ENCODE measurements around the gene MYH9.

Gene MYH9

DNA sequence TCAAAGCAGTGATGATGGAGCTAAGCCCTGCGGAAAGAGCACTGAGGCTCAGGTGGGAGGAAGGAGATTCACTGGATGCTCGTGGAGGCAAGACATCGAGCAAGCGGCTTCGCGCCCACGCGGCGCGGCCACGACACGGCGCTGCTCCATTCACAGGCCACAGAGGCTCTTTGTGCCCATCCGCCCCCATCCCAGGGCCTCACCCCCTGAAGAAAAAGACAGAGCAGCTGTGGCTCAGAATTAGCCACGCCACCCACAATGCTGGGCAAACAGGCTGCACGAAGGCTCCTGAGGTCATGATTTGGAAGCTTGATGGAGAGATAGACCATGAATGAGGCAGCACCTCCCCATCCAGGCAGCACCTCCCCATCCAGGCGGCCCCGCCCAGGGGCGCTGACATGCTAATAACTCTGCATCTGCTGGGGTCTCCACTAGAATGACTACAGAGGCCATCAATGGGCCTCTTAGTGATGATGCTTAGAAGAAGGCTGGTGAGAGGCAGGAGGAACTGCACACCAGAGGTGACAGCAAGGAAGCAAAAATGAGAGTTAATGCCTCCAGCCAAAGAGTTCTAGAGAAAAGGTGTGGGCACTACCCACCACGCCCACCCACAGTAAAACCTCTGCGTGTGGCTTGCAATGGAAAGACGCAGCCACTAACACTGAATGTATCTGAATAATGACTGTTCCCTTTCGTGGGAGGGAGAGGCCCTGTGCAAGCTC, 43.5 kb downstream of the MYH9 start:
- DNase-seq: no peak

DNA sequence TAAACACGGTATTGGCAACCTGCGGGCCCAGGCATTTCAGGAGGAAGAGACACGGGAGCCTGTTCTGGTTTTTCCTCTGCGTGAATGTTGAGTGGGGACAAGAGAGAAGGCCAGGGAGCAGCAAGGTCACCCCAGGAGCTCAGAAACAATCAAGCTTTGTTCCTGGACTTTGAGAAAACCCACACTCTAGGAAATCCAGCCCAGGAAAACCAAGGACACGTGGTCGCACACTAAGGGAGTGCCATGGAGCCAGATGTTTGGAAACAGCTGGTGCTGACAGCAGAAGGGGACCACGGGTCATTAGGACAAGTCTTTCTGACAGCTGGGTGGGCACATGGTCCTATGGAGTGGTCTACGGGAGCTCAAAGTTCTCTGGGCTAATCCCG, 44.1 kb downstream of the MYH9 start:
- DNase-seq: no peak

DNA sequence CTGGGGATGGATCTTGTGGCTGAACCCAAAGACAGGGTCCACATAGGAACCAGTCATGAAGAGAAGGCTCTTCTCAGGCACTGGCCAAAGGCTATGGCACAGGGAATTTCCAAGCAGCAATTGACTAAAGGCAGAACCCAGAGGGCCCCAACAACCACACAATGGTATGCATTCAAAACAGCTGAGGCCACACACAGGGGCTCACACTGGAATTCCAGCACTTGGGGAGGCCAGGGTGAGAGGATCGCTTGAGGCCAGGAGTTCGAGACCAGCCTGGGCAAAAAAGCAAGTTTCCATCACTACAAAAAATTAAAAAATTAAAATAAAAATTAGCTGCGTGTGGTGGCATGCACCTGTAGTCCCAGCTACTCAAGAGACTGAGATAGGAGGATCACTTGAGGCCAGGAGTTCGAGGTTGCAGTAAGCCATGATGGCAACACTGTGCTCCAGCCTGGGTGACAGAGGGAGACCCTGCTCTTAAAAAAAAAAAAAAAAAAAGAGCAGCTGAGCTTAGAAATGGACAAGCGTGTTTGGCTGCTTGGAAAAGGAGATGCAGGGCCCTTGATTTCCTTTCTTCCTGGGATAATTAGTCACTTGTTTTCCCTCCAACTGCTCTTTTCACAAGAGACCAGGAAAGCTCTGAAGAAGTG, 44.6 kb downstream of the MYH9 start:
- no peak for DNase-seq

- DNase-seq: no peak
Observed at GRCh38 chr22:36341640-36342041, 46.1 kb downstream of the MYH9 start.

GRCh38 chr22:36340621-36341020, 47.1 kb downstream of the MYH9 start:
- no peak for DNase-seq

DNA sequence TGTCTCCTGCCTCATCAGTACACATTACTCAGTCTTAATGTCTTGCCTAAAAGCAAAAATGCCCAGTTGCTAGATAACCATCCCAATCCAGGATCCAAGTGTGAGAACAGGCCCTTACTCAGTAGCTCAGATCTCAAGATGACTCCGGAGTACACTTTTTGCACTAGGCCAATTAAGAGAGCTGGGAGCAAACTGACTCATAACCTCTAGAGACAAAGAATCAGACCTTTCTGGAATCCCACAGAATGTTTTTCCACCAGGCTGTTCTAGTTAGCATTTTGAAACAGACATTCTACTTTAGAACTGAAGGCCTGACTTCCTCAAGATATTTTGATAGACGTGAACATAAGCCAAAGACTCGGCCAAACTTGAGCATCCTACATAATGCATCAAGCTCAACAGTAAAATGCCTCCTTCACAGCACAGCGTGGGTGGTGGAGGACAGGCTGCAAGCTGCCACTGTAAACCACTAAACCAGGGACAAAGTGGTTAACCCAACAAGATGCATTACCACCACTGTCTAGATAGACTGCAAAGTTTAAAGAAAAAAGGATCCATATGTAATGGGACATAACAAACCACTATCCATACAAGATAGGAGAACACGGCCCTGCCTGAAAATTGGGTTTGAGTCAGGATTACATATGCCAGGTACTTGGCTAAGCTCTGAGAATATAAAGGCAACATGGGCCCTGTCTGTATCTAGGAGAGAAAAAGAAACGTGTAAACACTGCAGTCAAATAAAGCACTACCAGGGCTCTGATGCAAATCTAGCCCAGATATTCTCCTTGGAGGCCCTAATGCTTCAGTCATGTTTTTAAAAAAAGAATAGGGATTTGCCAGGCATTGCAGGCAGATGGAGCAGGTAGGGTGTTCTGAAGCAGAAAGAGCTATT, 48.3 kb downstream of the MYH9 start:
- DNase-seq: no peak

DNA sequence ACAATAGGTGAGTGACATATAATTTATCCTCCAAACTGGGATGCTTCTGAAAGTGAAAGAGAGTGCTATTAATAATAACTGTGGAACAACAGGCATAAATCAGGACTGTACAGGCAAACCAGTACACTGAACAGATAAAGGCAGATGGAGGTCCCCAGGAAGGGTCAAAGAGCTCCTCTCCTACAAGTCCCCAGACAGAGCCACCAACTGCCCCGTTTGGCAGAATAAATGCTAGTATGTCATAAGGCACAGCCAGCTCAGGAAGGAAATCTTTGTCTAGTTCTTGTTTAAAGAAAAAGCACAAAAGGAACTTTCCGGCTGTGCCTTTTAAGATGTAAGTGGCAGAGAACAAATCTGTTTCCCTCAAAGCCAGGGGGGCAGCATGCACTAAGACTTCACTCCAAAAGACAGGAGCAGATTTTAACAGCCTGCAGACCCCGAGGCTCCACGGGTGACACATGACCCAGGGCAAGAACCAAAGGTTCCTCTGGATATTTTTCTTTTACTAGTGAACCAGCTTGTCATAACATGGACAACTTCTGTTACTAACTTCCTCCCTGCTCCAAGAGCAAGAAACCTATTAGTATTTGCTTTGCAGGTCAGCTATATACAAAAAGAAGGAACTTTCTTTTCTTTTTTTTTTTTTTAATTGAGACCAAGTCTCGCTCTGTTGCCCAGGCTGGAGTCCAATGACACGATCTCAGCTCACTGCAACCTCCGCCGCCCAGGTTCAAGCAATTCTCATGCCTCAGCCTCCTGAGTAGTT, 50.2 kb downstream of the MYH9 start:
- DNase-seq: no peak

DNA sequence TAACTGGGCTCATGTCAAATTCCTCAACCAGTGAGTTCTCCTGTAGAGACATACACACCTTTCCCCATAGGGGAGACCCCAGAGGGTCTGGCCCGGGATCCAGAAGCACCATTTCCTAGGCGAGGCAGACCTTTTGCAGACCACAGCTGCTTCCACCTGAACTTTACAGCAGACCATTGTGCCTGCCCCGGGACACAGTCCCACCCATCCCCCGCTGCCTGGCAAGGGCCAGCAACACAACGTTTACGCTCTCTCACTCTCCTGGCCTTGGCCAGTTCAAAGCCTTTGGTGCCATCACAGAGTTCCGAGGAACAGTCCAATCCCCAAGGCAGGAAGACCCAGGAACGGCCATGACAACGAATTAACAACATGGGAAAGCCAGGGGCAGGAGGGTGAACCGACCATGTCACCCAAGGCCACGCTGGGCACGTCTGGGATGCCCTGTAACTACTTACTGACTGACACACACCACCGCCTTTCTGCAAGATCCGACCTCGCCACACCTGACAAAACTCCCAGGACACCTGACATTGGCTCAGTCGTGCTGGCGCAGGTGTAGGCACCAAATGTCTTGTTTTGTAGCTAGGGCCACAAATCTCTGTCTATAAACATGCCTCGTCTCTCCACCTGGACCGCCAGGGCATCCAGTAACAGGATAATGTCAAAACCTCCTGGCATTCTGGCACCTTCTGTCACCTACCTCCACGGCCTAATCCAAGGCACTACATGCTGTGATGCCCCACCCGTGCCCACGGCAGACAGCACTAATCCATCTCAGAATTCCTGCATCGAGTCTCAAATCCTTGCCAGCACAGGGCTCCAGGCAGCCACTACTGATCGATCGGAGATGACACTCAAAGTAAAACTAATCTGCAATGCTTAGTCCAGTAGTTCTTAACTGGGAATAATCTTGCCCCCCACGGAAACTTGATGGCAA, 51.3 kb downstream of the MYH9 start:
- no peak for DNase-seq

- no peak for DNase-seq
Observed at GRCh38 chr22:36335621-36336020, 52.1 kb downstream of the MYH9 start.

DNA sequence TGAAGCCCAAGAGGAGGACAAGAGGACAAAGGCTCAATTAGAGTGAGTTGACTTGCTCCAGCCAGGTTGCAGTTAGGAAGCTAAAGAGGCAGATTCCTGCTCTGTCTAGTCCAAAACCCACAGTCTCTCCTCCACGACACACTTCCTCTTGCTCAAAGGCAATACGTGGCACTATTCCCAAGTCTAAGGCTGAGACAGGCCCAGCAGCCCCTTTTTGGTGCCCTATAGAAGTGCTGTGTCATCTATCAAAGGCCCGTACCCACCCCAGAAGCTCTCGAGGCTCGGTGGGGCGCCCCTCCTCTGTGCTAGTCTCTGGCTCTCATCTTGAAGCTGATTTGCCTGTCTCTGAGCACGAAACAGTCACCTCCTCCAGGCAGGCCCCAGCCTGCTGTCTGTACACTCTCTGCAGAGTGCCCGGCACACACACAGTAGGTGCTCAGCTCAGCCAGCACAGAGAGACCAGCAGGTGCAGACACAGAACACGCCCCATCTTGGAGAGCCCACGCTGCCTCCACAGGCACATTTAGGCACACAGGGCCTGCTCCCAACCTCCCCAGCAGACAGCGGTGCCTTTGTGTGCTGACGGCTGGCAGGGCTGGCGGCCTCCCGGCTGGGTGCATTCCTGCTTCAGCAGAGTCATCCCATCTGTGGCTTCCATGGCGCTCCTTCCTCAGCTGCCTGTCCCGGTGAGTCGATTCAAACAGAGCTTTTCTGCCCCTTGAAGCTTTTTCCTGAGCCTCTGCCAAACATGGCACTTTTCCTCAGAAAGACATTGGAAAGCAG, 52.8 kb downstream of the MYH9 start:
- DNase-seq: no peak

GRCh38 chr22:36334081-36334820, 53.5 kb downstream of the MYH9 start:
- no peak for DNase-seq

DNA sequence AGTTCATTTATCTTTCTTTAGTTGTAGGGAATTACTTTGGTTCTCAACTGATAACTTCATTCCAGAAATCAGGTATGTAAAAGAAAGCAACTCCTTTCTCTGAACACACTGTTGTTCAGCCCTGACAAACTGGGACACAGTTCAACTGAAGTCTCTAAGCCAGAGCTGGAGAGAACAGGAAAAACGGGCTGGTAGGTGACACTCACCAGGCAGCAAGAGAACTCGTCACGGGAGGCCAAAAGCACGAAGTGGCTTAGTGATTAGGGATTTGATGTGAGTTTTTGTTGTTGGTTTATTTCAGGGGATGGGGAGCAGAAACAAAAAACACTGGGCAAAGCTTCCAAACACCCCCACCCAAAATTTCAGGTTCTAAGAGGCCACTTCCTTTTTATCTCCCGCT, 54.1 kb downstream of the MYH9 start:
- no peak for DNase-seq

DNA sequence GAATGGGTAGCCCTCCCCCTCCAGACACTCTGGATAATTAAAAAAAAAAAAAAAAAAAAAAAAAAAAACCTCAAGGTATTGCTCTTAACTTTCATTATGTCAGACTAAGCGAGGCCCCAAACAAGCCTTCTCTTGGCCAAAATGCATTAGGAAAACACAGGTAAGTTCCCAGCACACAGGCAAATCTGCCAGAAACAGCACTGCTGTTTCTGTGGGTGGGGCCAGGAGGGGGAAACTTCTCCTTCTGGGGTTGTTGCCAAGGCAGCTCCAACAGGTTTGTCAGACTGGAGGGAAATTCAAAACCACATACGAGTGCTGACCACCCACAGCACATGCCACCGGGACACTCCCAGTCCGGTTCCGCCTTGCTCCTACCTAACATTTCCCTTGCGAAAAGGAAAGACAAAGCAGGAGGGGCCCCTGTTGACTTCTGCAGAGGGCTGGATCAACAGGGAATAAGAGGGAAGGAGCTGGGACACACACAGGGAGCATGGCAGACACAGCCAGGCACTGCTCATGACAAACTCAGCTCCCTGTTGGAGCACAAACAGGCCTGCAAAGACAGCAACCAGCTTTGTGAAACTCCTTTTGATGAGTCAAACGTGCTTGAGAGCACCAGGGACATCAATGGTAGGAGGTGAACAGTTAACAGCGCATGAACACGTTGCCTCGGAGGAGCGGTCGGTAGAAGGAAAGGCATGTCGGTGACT, 55.0 kb downstream of the MYH9 start:
- DNase-seq: peak; percentile 54

DNA sequence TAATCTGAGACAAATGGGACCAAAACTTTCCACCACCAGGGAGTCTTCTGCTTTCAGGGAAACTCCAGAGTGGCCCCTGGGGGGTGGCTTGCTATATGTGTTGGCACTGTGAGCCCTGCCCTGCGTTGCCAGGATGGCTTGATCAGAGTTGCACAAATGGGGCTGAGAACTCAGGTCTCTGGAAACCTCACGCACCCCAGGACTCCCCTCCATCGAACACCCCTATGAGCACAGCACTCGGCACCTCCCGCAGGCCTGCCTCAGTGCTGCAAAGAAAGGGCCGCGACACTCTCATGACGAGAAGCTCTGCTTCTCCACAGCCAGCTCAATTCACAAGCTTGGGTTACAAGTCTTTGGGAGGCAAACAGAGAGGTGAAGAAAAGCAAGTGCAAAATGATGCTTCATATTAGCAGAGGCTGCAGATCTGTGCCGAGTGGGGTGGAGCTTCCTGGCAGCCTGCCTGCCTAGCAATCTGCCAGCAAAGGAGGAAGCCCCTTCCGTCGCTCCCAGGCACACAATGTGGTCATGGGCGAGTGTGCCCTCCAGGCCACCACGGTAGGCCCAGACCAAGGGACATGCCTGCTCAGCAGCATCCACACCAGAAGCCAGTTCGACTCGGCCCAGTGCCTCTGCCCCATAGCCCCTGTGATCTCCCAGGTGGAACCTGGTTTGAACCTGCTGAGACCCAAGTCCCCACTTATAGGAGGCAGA, 55.7 kb downstream of the MYH9 start:
- DNase-seq: no peak

GRCh38 chr22:36331306-36331911, 56.4 kb downstream of the MYH9 start:
- peak; percentile 68 for DNase-seq

GRCh38 chr22:36330655-36331305, 57.0 kb downstream of the MYH9 start:
- DNase-seq: no peak

GRCh38 chr22:36330127-36330526, 57.6 kb downstream of the MYH9 start:
- no peak for DNase-seq
